Stimulated activated CD4-positive, alpha-beta T cell treated with anti-CD3 and anti-CD28 coated beads, Interleukin-2, amount 100 ng/mL, for 48 hours (primary cell): ENCODE results near the gene VIP.

Source experiments
- DNase-seq, 2 donors: peaks; one replicate each; pipeline ENCODE4 v3.0.0-alpha.2; 2020

VIP gene

DNA sequence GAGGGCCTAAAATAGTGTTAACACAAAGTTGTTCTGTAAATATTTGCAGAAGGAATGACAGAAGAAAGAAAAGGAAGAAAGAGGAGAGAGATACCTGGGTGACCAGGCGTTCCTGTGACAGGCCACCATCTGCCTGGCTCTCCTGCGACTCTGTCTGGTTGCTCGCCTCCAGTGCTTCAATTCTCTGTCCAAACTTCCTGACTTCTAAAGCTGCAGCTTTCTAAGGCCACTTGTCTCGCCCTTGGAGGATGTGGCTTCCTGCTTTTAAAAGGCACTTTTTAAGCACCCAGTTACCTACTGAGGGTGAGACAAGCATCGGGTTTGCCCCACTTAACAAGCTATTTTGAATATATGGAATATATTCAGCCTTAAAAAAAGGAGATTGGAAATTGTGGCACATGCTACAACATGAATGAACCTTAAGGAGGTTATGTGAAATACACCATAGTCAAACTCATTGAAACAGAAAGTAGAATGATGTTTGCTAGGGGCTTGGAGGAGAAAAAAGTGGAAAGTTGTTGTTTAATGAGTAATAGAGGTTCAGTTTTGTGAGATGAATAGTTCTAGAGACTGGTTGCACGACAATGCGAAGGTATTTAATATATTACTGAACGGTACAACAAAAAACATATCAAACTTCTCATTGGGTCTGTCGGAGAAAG is 32.8 kb downstream of the VIP start:
- no peak for DNase-seq

- DNase-seq, result no peak
These were observed 44.1 kb downstream of the VIP start for GRCh38 chr6:152794696-152795095.

DNA sequence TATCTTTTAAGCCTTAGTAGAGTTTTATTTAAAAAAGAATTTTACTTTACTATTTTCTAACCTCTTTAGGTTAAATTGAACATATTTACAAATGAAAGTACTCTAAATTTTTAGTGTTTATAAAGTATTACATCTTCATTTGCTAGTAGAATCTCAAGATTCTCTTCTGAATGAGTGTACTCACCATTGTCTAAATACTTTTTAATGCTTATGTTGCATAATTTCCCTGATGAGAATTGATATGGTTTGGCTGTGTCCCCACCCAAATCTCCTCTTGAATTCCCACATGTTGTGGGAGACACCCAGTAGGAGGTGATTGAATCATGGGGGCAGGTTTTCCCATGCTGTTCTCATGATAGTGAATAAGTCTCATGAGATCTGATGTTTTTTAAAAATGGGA is 53.6 kb downstream of the VIP start:
- no peak for DNase-seq
